Measurements from ENCODE around the gene OR10A7. TPM values are rescaled to one million over a fixed set of nuclear protein-coding genes. Genes with fewer than 3 reads are reported as not detected.

OR10A7 gene
- total RNA-seq, 4 donors from 2014 or later: not detected

DNA sequence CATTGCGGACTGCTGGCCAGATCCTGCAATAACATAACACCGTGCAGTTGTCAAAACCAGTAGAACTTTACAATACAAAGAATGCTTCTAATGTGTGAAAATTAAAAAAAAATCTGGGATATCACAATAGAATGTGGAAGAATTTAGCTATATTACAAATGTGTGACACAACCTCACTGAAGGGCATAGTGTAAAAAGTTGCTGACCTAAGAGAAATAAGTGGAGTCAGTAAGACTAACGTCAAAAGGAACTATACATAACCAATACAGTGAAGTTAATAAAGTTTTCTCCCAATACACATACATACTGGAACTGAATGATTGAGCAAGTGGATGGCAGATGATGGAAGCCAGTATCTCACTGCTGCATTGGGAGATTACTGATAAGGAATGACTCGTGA, 36.0 kb downstream of the OR10A7 start:
- ATAC-seq (ENCODE audit: low FRiP score) (no peak), DNase-seq (ENCODE audit: low spot score) (no peak)
- TF ChIP-seq, protein P1, sequence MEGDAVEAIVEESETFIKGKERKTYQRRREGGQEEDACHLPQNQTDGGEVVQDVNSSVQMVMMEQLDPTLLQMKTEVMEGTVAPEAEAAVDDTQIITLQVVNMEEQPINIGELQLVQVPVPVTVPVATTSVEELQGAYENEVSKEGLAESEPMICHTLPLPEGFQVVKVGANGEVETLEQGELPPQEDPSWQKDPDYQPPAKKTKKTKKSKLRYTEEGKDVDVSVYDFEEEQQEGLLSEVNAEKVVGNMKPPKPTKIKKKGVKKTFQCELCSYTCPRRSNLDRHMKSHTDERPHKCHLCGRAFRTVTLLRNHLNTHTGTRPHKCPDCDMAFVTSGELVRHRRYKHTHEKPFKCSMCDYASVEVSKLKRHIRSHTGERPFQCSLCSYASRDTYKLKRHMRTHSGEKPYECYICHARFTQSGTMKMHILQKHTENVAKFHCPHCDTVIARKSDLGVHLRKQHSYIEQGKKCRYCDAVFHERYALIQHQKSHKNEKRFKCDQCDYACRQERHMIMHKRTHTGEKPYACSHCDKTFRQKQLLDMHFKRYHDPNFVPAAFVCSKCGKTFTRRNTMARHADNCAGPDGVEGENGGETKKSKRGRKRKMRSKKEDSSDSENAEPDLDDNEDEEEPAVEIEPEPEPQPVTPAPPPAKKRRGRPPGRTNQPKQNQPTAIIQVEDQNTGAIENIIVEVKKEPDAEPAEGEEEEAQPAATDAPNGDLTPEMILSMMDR (IDR thresholded peaks at IDR 0.05): no peak

GRCh38 chr12:55258303-55258702, 37.5 kb downstream of the OR10A7 start:
- no peak for DNase-seq (ENCODE audit: low spot score)
- TF ChIP-seq, protein P1 (IDR thresholded peaks at IDR 0.05): no peak
- ATAC-seq (ENCODE audit: low FRiP score): no peak

Other genes with a start within 250 kb of the OR10A7 start
- 1 to 10 TPM; 1.3 to 3.6 (median 2.0) TPM for gene TESPA1, start 236.3 kb upstream of the OR10A7 start, total RNA-seq
- not detected for gene NEUROD4, start 201.1 kb upstream of the OR10A7 start, total RNA-seq
- gene OR9K2, start 94.6 kb upstream of the OR10A7 start, total RNA-seq: not detected
- not detected for gene OR6C74, start 23.6 kb downstream of the OR10A7 start, total RNA-seq
- not detected for gene OR6C6, start 75.5 kb downstream of the OR10A7 start, total RNA-seq
- gene OR6C1, start 93.3 kb downstream of the OR10A7 start, total RNA-seq: not detected
- gene OR6C3, start 109.7 kb downstream of the OR10A7 start, total RNA-seq: not detected
- gene OR6C75, start 141.9 kb downstream of the OR10A7 start, total RNA-seq: not detected
- not detected for gene OR6C65, start 179.5 kb downstream of the OR10A7 start, total RNA-seq
- gene OR6C76, start 205.2 kb downstream of the OR10A7 start, total RNA-seq: not detected
- gene OR6C2, start 223.1 kb downstream of the OR10A7 start, total RNA-seq: not detected
- not detected for gene OR6C70, start 249.1 kb downstream of the OR10A7 start, total RNA-seq

Measured in omental fat pad (tissue), 4 donors.